A549 (cell line): ENCODE data around the gene AJAP1. TPM values are rescaled to one million over a fixed set of nuclear protein-coding genes. Genes with fewer than 3 reads are reported as not detected.

Source experiments
- ATAC-seq, 2 experiments: fragments of 200-7000 bp in 1 of 2; fragments of >200 bp in 1 of 2; cut with Nextera tagmentation in 1 of 2; cut with Tn5 transposase in 1 of 2; 3 replicates each; pipeline versions ENCODE4 v1.8.0 to v1.9.1; 2018 to 2020; ENCODE audit warnings: mild to moderate bottlenecking in 1 of 2, moderate library complexity in 1 of 2
- CTCF ChIA-PET: fragments of 300-600 bp; sonication (Branson Sonifier 250); formaldehyde crosslinking; extraction: SDS; loops from one replicate; lab custom pipeline; 2021; ENCODE audit warnings: antibody characterized with exemption, inconsistent platforms; lab: Yijun Ruan, JAX
- POLR2A ChIA-PET: fragments of 350-600 bp; formaldehyde crosslinking; extraction: SDS; loops from one replicate; lab custom pipeline; 2021; ENCODE audit warnings: antibody characterized with exemption, inconsistent platforms; lab: Yijun Ruan, JAX
- DNase-seq, 2 experiments: peaks; one replicate each; pipeline versions ENCODE4 v3.0.0 to v3.0.0-alpha.2; 2011 to 2016; ENCODE audit warnings: low read depth in 1 of 2, low spot score in 1 of 2
- FAIRE-seq: peaks from 2 replicates; lab custom pipeline; 2011; peaks lifted over from hg19 to GRCh38; lab: Jason Lieb, UNC
- H3K27ac ChIP-seq, 2 experiments: fragments of >200 bp; sonication (Bioruptor Twin); formaldehyde crosslinking; 3 replicates each; pipeline ENCODE4 v1.5.1; 2016 to 2017
- H3K4me1 ChIP-seq: fragments of >200 bp; sonication (Bioruptor Twin); formaldehyde crosslinking; 3 replicates; pipeline ENCODE4 v1.6.1; 2016
- H3K4me2 ChIP-seq: fragments of >200 bp; sonication (Bioruptor Twin); formaldehyde crosslinking; 3 replicates; pipeline ENCODE4 v1.6.1; 2016
- H3K4me3 ChIP-seq: fragments of >200 bp; sonication (Bioruptor Twin); formaldehyde crosslinking; 3 replicates; pipeline ENCODE4 v1.5.1; 2016
- H3K9me3 ChIP-seq: fragments of >200 bp; sonication (Bioruptor Twin); formaldehyde crosslinking; 3 replicates; pipeline ENCODE4 v1.6.1; 2016
- BCL3 ChIP-seq: fragments of >200 bp; sonication (Bioruptor Twin); formaldehyde crosslinking; IDR thresholded peaks from 3 replicates; pipeline ENCODE4 v1.6.1; 2016
- CEBPB ChIP-seq, 2 experiments: fragments of >200 bp in 1 of 2; sonication (Bioruptor Twin) in 1 of 2; formaldehyde crosslinking in 1 of 2; IDR thresholded peaks; 2 replicates each; pipeline ENCODE4 v1.6.1; 2012 to 2016
- EHF ChIP-seq: fragments of 250-450 bp; sonication (Bioruptor Pico); IDR thresholded peaks from 2 replicates; pipeline ENCODE4 v1.5.0; 2020; ENCODE audit warnings: mild to moderate bottlenecking
- ELK1 ChIP-seq: fragments of 150-350 bp; IDR thresholded peaks from 2 replicates; pipeline ENCODE4 v1.6.1; 2014; ENCODE audit warnings: low read depth, mild to moderate bottlenecking, low read length
- FOXS1 ChIP-seq: fragments of 250-450 bp; sonication (Bioruptor Pico); IDR thresholded peaks from 2 replicates; pipeline ENCODE4 v1.5.0; 2020; ENCODE audit warnings: mild to moderate bottlenecking, moderate library complexity
- HMGXB4 ChIP-seq: fragments of 250-450 bp; sonication (Bioruptor Pico); IDR thresholded peaks from 2 replicates; pipeline ENCODE4 v1.5.0; 2021; ENCODE audit warnings: mild to moderate bottlenecking, moderate library complexity, borderline replicate concordance
- KDM1A ChIP-seq: fragments of 200-600 bp; sonication (generic); IDR thresholded peaks from 2 replicates; pipeline ENCODE4 v1.6.1; 2016; ENCODE audit warnings: low read depth, mild to moderate bottlenecking
- POLR2AphosphoS2 ChIP-seq: conservative IDR thresholded peaks from 2 replicates; pipeline ENCODE4 v1.6.1; 2012; ENCODE audit warnings: low read length, improper control_type of control experiment, inconsistent platforms
- RAD21 ChIP-seq, 2 experiments: fragments of >200 bp in 1 of 2; sonication (Bioruptor Twin) in 1 of 2; formaldehyde crosslinking in 1 of 2; IDR thresholded peaks in 1 of 2; conservative IDR thresholded peaks in 1 of 2; 2 replicates in 1 of 2; 3 replicates in 1 of 2; pipeline ENCODE4 v1.6.1; 2012 to 2018; ENCODE audit warnings: inconsistent platforms in 1 of 2
- RARB ChIP-seq: fragments of 250-450 bp; sonication (Bioruptor Pico); IDR thresholded peaks from 2 replicates; pipeline ENCODE4 v1.8.0; 2021; ENCODE audit warnings: mild to moderate bottlenecking, moderate library complexity
- REST ChIP-seq: fragments of 200-600 bp; sonication (generic); IDR thresholded peaks from 2 replicates; pipeline ENCODE4 v1.6.1; 2016; ENCODE audit warnings: antibody characterized with exemption, mild to moderate bottlenecking, moderate library complexity
- RFX5 ChIP-seq: fragments of 450-650 bp; IDR thresholded peaks from 2 replicates; pipeline ENCODE4 v1.7.1; 2014; ENCODE audit warnings: antibody characterized with exemption, mild to moderate bottlenecking, moderate library complexity
- RNF2 ChIP-seq: fragments of 200-600 bp; sonication (generic); IDR thresholded peaks from 2 replicates; pipeline ENCODE4 v1.6.1; 2016; ENCODE audit warnings: low read depth, mild to moderate bottlenecking, antibody characterized with exemption, moderate library complexity, borderline replicate concordance
- TFCP2L1 ChIP-seq: fragments of 250-450 bp; sonication (Bioruptor Pico); IDR thresholded peaks from 2 replicates; pipeline ENCODE4 v1.5.0; 2021; ENCODE audit warnings: mild to moderate bottlenecking
- USF2 ChIP-seq: fragments of 450-650 bp; IDR thresholded peaks from 2 replicates; pipeline ENCODE4 v1.6.1; 2014; ENCODE audit warnings: antibody characterized with exemption
- ZC3H11A ChIP-seq: fragments of 450-650 bp; IDR thresholded peaks from 2 replicates; pipeline ENCODE4 v1.6.1; 2014; ENCODE audit warnings: antibody characterized with exemption, mild to moderate bottlenecking
- ZNF302 ChIP-seq: fragments of 250-450 bp; sonication (Bioruptor Pico); IDR thresholded peaks from 2 replicates; pipeline ENCODE4 v1.9.0; 2021; ENCODE audit warnings: inconsistent platforms, mild to moderate bottlenecking, moderate library complexity
- ZSCAN20 ChIP-seq: fragments of 250-450 bp; sonication (Bioruptor Pico); IDR thresholded peaks from 2 replicates; pipeline ENCODE4 v1.8.0; 2022; ENCODE audit warnings: mild to moderate bottlenecking, moderate library complexity
- WGBS: methylation state at CpG from one replicate; pipeline ENCODE4 v1.1.6; 2017; ENCODE audit errors: missing lambda C conversion rate; 5-methylcytosine and 5-hydroxymethylcytosine counted together
- polyA plus RNA-seq, 4 experiments: library from polyadenylated mRNA; depleted of rRNA in 3 of 4; stranded (reverse); fragments of >200 nt; fragmentation: RNase III in 1 of 4; extraction: RNeasy Plus Mini Kit Qiagen cat#74134 plus additional on column Dnase treatment in 1 of 4; gene quantifications; 2 replicates in 3 of 4; 3 replicates in 1 of 4; pipeline ENCODE4 v1.2.3, GENCODE V29; 2011 to 2017

Gene AJAP1
- polyA plus RNA-seq, 2 of the 4 experiments (the other 2 are of a cell fraction): not detected

GRCh38 chr1:4792565-4792964 lies 138.2 kb downstream of the AJAP1 start:
- no peak for DNase-seq
- H3K9me3 ChIP-seq: no peaks in the 10 kb centered on the region
- no peak overlapping the region for H3K4me2 ChIP-seq
- FAIRE-seq: no peak
- no peak for ATAC-seq
- H3K4me3 ChIP-seq: no peak overlapping the region
- TF ChIP-seq RNF2: no peak
- no peak for TF ChIP-seq FOXS1 (CRISPR knock-in tag)
- no peak for TF ChIP-seq RARB (CRISPR knock-in tag)
- no peak for TF ChIP-seq ZNF302 (CRISPR knock-in tag)
- no peak for TF ChIP-seq RAD21 (conservative IDR thresholded peaks at IDR 0.05 in 1 of 2, IDR thresholded peaks at IDR 0.05 in 1 of 2)
- TF ChIP-seq POLR2AphosphoS2: no peak
- no peak for TF ChIP-seq TFCP2L1 (CRISPR knock-in tag)
- TF ChIP-seq BCL3: no peak
- TF ChIP-seq ELK1: no peak
- no peak for TF ChIP-seq EHF (CRISPR knock-in tag)
- no peak for TF ChIP-seq ZSCAN20 (CRISPR knock-in tag)
- no peak for TF ChIP-seq ZC3H11A
- no peak for TF ChIP-seq CEBPB (IDR thresholded peaks at IDR 0.05)
- TF ChIP-seq USF2: no peak
- no peak for TF ChIP-seq RFX5
- ChIA-PET POLR2A (no interaction called here), CTCF (interaction anchor here (0.6 kb wide), 1 partner anchor 56 kb away, joined by 3 read pairs; no protein-coding TSS in a partner anchor)
- H3K27ac ChIP-seq: no peak overlapping the region
- WGBS: 3% methylated on average over 4 of the region's 4 CpGs
- no peaks in the 10 kb centered on the region for H3K4me1 ChIP-seq

- ATAC-seq: no peak
- CTCF ChIA-PET: no interaction called here
- TF ChIP-seq CEBPB (IDR thresholded peaks at IDR 0.05): no peak
- no peak for TF ChIP-seq KDM1A
- TF ChIP-seq REST: no peak
- no peak for TF ChIP-seq HMGXB4 (CRISPR knock-in tag)
- no peak for TF ChIP-seq ZC3H11A
- TF ChIP-seq, all 56 proteins: peak for 0
- H3K27ac ChIP-seq: no peak overlapping the region
- WGBS: 23% methylated on average over 6 of the region's 6 CpGs
- H3K9me3 ChIP-seq: no peaks in the 10 kb centered on the region
- no peak overlapping the region for H3K4me3 ChIP-seq
- POLR2A ChIA-PET: no interaction called here
- FAIRE-seq (no peak), DNase-seq (no peak)
- no peak overlapping the region for H3K4me2 ChIP-seq
- H3K4me1 ChIP-seq: no peaks in the 10 kb centered on the region
These were observed 139.8 kb downstream of the AJAP1 start for GRCh38 chr1:4794020-4794780.
